ENCODE results near the gene KRTAP5-7. TPM values are rescaled to one million over a fixed set of nuclear protein-coding genes. Genes with fewer than 3 reads are reported as not detected.

KRTAP5-7 gene
- total RNA-seq, 1 experiment from 2014 or later = not detected

GRCh38 chr11:71544525-71545214 lies 17.6 kb downstream of the KRTAP5-7 start:
- RAD21 ChIA-PET (ENCODE audit: low non-redundant PET in 1 of 2, low total read pairs in 2 of 2, uncharacterized antibody in 2 of 2, unreplicated experiment in 2 of 2) = no interaction called here

More at GRCh38 chr11:71544525-71545214, 17.6 kb downstream of the KRTAP5-7 start:
- Histone ChIP-seq H3K9me3 (ENCODE audit: control insufficient read depth in 1 of 2, insufficient read depth in 1 of 2, low read depth in 1 of 2, low read length in 2 of 2) (no peaks in the 10 kb centered on the region), H3K9me2 (ENCODE audit: insufficient read depth) (no peaks in the 10 kb centered on the region), H3K4me3 (replicated peaks in 1 of 2; ENCODE audit: low read depth in 1 of 2, low read length in 2 of 2) (no peak overlapping the region), H3K36me3 (ENCODE audit: control insufficient read depth in 1 of 2, insufficient read depth in 2 of 2, low read length in 2 of 2) (no peaks in the 10 kb centered on the region), H2AFZ (ENCODE audit: low read depth, low read length, poor library complexity, severe bottlenecking) (no peak overlapping the region), H3K4me2 (ENCODE audit: low read length) (no peak overlapping the region), H4K20me1 (ENCODE audit: insufficient read depth) (no peaks in the 10 kb centered on the region), H3K27ac (ENCODE audit: low read depth, low read length) (no peak overlapping the region), H3K4me1 (ENCODE audit: control insufficient read depth in 1 of 2, insufficient read depth in 2 of 2, low read length in 2 of 2) (peaks cover 0 to 11% of the 10 kb centered on the region in 2 experiments; a peak in 2 of 4 replicates), H3K79me2 (ENCODE audit: insufficient read depth, low read length) (no peaks in the 10 kb centered on the region), H3K9ac (ENCODE audit: low read length) (no peak overlapping the region), H3K27me3 (ENCODE audit: insufficient read depth, low read length) (peaks cover 9% of the 10 kb centered on the region; the same call in 1 of the 2 replicates)
- ATAC-seq (no peak), DNase-seq (ENCODE audit: low read depth, low spot score) (no peak)
- ChIA-PET CTCF (no interaction called here), POLR2A (no interaction called here)
- TF ChIP-seq, protein P1, sequence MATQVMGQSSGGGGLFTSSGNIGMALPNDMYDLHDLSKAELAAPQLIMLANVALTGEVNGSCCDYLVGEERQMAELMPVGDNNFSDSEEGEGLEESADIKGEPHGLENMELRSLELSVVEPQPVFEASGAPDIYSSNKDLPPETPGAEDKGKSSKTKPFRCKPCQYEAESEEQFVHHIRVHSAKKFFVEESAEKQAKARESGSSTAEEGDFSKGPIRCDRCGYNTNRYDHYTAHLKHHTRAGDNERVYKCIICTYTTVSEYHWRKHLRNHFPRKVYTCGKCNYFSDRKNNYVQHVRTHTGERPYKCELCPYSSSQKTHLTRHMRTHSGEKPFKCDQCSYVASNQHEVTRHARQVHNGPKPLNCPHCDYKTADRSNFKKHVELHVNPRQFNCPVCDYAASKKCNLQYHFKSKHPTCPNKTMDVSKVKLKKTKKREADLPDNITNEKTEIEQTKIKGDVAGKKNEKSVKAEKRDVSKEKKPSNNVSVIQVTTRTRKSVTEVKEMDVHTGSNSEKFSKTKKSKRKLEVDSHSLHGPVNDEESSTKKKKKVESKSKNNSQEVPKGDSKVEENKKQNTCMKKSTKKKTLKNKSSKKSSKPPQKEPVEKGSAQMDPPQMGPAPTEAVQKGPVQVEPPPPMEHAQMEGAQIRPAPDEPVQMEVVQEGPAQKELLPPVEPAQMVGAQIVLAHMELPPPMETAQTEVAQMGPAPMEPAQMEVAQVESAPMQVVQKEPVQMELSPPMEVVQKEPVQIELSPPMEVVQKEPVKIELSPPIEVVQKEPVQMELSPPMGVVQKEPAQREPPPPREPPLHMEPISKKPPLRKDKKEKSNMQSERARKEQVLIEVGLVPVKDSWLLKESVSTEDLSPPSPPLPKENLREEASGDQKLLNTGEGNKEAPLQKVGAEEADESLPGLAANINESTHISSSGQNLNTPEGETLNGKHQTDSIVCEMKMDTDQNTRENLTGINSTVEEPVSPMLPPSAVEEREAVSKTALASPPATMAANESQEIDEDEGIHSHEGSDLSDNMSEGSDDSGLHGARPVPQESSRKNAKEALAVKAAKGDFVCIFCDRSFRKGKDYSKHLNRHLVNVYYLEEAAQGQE (IDR thresholded peaks at IDR 0.05; ENCODE audit: low read depth) = no peak
- TF ChIP-seq CTCF (IDR thresholded peaks at IDR 0.05 in 2 of 3, conservative IDR thresholded peaks at IDR 0.05 in 1 of 3; ENCODE audit: borderline replicate concordance in 1 of 3, insufficient read depth in 1 of 3, low read depth in 2 of 3, low read length in 2 of 3) = no peak
- no peak for TF ChIP-seq TCF7L2 (IDR thresholded peaks at IDR 0.05; ENCODE audit: borderline replicate concordance, extremely low read depth, insufficient read depth, insufficient read length)
- TF ChIP-seq POLR2AphosphoS5 (IDR thresholded peaks at IDR 0.05; ENCODE audit: low read depth, low read length) = no peak
- TF ChIP-seq ZFX (IDR thresholded peaks at IDR 0.05) = no peak
- TF ChIP-seq YY1 (IDR thresholded peaks at IDR 0.05; ENCODE audit: extremely low read depth, insufficient replicate concordance, low read depth, low read length) = no peak
- no peak for TF ChIP-seq RAD21 (IDR thresholded peaks at IDR 0.05; ENCODE audit: low read depth)
- no peak for TF ChIP-seq ELF1 (IDR thresholded peaks at IDR 0.05; ENCODE audit: borderline replicate concordance, low read depth)
- TF ChIP-seq, protein P2, sequence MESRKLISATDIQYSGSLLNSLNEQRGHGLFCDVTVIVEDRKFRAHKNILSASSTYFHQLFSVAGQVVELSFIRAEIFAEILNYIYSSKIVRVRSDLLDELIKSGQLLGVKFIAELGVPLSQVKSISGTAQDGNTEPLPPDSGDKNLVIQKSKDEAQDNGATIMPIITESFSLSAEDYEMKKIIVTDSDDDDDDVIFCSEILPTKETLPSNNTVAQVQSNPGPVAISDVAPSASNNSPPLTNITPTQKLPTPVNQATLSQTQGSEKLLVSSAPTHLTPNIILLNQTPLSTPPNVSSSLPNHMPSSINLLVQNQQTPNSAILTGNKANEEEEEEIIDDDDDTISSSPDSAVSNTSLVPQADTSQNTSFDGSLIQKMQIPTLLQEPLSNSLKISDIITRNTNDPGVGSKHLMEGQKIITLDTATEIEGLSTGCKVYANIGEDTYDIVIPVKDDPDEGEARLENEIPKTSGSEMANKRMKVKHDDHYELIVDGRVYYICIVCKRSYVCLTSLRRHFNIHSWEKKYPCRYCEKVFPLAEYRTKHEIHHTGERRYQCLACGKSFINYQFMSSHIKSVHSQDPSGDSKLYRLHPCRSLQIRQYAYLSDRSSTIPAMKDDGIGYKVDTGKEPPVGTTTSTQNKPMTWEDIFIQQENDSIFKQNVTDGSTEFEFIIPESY (IDR thresholded peaks at IDR 0.05; ENCODE audit: extremely low read depth, insufficient replicate concordance, low read length) = no peak
- no peak for TF ChIP-seq EZH2phosphoT487 (IDR thresholded peaks at IDR 0.05; ENCODE audit: borderline replicate concordance)
- no peak for TF ChIP-seq EZH2 (IDR thresholded peaks at IDR 0.05)
- no peak for TF ChIP-seq EGR1 (IDR thresholded peaks at IDR 0.05; ENCODE audit: low read depth)
- TF ChIP-seq SP1 (IDR thresholded peaks at IDR 0.05; ENCODE audit: low read depth) = no peak
- no peak for TF ChIP-seq CEBPB (IDR thresholded peaks at IDR 0.05; ENCODE audit: low read depth)
- no peak for TF ChIP-seq ATF3 (IDR thresholded peaks at IDR 0.05)
- TF ChIP-seq SIN3A (IDR thresholded peaks at IDR 0.05; ENCODE audit: low read depth) = no peak
- TF ChIP-seq POLR2A (IDR thresholded peaks at IDR 0.05; ENCODE audit: borderline replicate concordance, extremely low read depth, insufficient read depth, insufficient read length) = no peak
- TF ChIP-seq CBX3 (IDR thresholded peaks at IDR 0.05; ENCODE audit: low read depth) = no peak
- no peak for TF ChIP-seq JUND (IDR thresholded peaks at IDR 0.05)
- BruUV-seq (replicated peaks) = no TSS peak
- intact Hi-C loops (cut with micrococcal nuclease) = no loop called here
